Measurements from ENCODE around the gene VIT. TPM values are rescaled to one million over a fixed set of nuclear protein-coding genes. Genes with fewer than 3 reads are reported as not detected.

VIT gene, protein sequence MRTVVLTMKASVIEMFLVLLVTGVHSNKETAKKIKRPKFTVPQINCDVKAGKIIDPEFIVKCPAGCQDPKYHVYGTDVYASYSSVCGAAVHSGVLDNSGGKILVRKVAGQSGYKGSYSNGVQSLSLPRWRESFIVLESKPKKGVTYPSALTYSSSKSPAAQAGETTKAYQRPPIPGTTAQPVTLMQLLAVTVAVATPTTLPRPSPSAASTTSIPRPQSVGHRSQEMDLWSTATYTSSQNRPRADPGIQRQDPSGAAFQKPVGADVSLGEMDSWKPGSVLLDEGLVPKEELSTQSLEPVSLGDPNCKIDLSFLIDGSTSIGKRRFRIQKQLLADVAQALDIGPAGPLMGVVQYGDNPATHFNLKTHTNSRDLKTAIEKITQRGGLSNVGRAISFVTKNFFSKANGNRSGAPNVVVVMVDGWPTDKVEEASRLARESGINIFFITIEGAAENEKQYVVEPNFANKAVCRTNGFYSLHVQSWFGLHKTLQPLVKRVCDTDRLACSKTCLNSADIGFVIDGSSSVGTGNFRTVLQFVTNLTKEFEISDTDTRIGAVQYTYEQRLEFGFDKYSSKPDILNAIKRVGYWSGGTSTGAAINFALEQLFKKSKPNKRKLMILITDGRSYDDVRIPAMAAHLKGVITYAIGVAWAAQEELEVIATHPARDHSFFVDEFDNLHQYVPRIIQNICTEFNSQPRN
- 38.7 TPM for total RNA-seq

DNA sequence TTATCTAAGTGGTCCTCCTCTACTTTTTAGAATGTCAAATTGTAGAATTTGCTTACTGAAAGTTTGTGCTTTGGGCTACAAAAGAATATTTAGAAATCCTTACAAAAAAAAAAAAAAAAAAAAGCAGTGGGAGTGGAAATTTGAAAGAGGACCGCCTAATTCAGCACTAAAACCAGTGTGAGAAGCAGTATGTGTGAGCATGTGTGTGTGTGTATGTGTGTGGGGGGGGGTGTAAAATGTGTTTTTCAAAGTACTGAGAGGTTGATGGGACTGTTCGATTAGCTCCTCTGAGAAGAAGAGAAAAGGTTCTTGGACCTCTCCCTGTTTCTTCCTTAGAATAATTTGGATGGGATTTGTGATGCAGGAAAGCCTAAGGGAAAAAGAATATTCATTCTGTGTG is at the start of gene VIT:
Gene VIT, plus strand, starts transcription at position 175 of the 400 bp plus-strand sequence. CDS start 19,664 bp downstream, outside the sequence.

Other genes starting within 250 kb of the VIT start
- 83.5 TPM for gene FEZ2, start 98.5 kb upstream of the VIT start, total RNA-seq

Data from camera-type eye (tissue), 1 donor.